ENCODE data around the gene ZNF557. TPM values are rescaled to one million over a fixed set of nuclear protein-coding genes. Genes with fewer than 3 reads are reported as not detected.

Gene ZNF557
- total and polyA plus RNA-seq, 7 experiments from 2014 or later = 5.4 to 36.2 (median 15.8) TPM

DNA sequence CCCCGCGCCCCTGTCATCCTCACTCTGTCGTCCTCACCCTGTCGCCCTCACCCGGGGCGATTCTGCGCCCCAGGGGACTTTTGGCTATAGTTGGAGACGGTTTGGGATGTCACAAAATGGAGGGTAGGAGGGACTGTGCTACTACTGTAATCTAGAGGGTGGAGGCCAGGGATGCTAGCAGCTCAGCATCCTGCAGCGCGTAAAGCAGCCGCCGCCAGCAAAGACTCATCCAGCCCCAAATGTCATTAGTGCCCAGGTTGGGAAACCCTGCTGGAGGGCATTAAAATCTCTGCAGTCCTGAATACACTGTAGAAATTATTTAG, 362 bp downstream of the ZNF557 start:
- Histone ChIP-seq H3K9me3 (ENCODE audit: control insufficient read depth in 2 of 3, low read length in 3 of 3) (no peaks in the 10 kb centered on the region), H3K36me3 (ENCODE audit: control insufficient read depth in 2 of 3, insufficient read depth in 3 of 3, low read length in 3 of 3) (peaks cover 11 to 42% (median 14%) of the 10 kb centered on the region in 3 experiments), H3K27me3 (ENCODE audit: control insufficient read depth in 2 of 2, insufficient read depth in 2 of 2, low read length in 2 of 2) (no peaks in the 10 kb centered on the region), H3K4me1 (ENCODE audit: control insufficient read depth in 2 of 2, insufficient read depth in 2 of 2, low read length in 2 of 2) (peaks cover 14% of the 10 kb centered on the region in 2 donors), H3K27ac (ENCODE audit: low read depth, low read length) (peak overlapping the region; percentile 84), H3K4me3 (ENCODE audit: low read length) (peak overlapping the region; percentile 100)
- ChIA-PET POLR2A (interaction anchor here (0.6 to 3.1 kb wide), 21 partner anchors 8 to 799 kb away, joined by 3 to 23 read pairs (median 5); partner anchors contain the start of genes ARHGEF18, GPR108, PET100 and XAB2), CTCF (interaction anchor here (0.9 to 1.2 kb wide), 2 partner anchors 30 to 33 kb away, joined by 3 read pairs; no protein-coding TSS in a partner anchor)
- intact Hi-C loops (cut with micrococcal nuclease) = loop anchor here (1.0 to 10.0 kb wide), 5 partner anchors 13 to 1165 kb away; partner anchors contain the start of genes CTXN1 (in 1 of the 2), GPR108 (in 1 of the 2), NDUFA11 (in 1 of the 2) and SNAPC2 (in 1 of the 2)
- peak in 1 of 9 donors; percentile 37 for DNase-seq
- Mint-ChIP-seq H3K4me1 (peaks cover 7 to 43% (median 21%) of the 10 kb centered on the region in 7 donors), H3K27me3 (no peaks in the 10 kb centered on the region), H3K4me3 (peak overlapping the region; percentile 90 to 98 (median 94)), H3K27ac (peak overlapping the region; percentile 63 to 95 (median 94)), H3K36me3 (peaks cover 6 to 38% (median 22%) of the 10 kb centered on the region in 5 donors), H3K9me3 (peaks cover 0 to 12% (median 2%) of the 10 kb centered on the region in 11 donors)
- peak; percentile 2 for ATAC-seq

DNA sequence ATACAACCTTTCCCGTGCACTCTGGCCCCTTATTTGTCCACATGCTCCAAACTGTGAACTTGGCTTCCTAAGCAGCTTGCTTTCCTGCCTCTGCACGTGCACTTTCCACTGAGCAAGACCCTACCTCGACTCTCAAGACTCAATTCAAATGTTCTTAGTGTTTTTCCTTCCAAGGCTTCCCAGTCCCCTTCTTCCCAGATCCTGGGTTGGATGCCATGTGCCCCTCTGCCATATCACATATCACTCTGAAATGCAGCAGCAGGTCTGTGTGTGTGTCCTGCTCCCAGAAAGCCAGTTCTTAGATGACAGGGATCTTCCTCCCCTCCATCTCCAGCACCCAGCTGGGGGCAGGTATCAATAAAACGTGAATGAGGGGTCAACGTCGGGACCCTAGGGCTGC, 3.0 kb downstream of the ZNF557 start:
- H3K27me3 ChIP-seq (ENCODE audit: control insufficient read depth in 2 of 2, insufficient read depth in 2 of 2, low read length in 2 of 2) = no peaks in the 10 kb centered on the region
- DNase-seq = no peak
- Mint-ChIP-seq H3K4me1 (peaks cover 7 to 43% (median 21%) of the 10 kb centered on the region in 7 donors), H3K27me3 (no peaks in the 10 kb centered on the region), H3K27ac (peak overlapping the region in 5 of 9 donors; percentile 27 to 75 (median 38)), H3K9me3 (peaks cover 0 to 27% (median 16%) of the 10 kb centered on the region in 11 donors), H3K36me3 (peaks cover 7 to 63% (median 44%) of the 10 kb centered on the region in 5 donors), H3K4me3 (peak overlapping the region in 9 of 10 donors; percentile 21 to 81 (median 59))
- ChIA-PET CTCF (no interaction called here), POLR2A (interaction anchor here (1.2 to 1.7 kb wide), 2 partner anchors 14 to 20 kb away, joined by 3 to 4 read pairs; no protein-coding TSS in a partner anchor)
- no peak for ATAC-seq
- no peak overlapping the region for H3K27ac ChIP-seq (ENCODE audit: low read depth, low read length)
- H3K9me3 ChIP-seq (ENCODE audit: control insufficient read depth in 2 of 3, low read length in 3 of 3) = peaks cover 0 to 14% (median 7%) of the 10 kb centered on the region in 3 experiments
- intact Hi-C loops (cut with micrococcal nuclease) = no loop called here
- no peak overlapping the region for H3K4me3 ChIP-seq (ENCODE audit: low read length)
- H3K36me3 ChIP-seq (ENCODE audit: control insufficient read depth in 2 of 3, insufficient read depth in 3 of 3, low read length in 3 of 3) = peaks cover 32 to 69% (median 40%) of the 10 kb centered on the region in 3 experiments
- peaks cover 14% of the 10 kb centered on the region in 2 donors for H3K4me1 ChIP-seq (ENCODE audit: control insufficient read depth in 2 of 2, insufficient read depth in 2 of 2, low read length in 2 of 2)

DNA sequence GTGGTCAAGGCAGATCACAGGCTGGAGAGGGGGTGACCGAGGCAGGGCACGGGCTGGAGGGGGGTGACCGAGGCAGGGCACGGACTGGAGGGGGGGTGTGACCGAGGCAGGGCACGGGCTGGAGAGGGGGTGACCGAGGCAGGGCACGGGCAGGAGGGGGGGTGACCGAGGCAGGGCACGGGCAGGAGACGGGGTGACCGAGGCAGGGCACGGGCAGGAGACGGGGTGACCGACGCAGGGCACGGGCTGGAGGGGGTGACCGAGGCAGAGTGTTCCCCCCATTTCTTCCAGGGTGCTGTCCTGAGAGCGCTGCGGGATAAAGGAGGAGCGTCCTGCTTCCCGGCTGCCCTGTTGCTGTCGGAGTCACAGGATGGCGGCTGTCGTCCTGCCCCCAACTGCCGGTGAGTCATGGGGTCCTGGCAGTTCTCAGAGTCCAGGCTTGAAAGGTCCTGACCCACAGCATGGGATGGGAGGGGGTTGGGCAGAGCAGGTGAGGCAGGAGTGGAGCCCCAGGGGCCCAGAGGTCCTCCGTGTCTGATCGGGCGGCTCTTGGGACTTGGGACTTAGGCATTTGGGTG, 5.3 kb downstream of the ZNF557 start:
- Histone ChIP-seq H3K27ac (ENCODE audit: low read depth, low read length) (no peak overlapping the region), H3K4me1 (ENCODE audit: control insufficient read depth in 2 of 2, insufficient read depth in 2 of 2, low read length in 2 of 2) (peaks cover 7 to 9% of the 10 kb centered on the region in 2 donors), H3K4me3 (ENCODE audit: low read length) (no peak overlapping the region), H3K9me3 (ENCODE audit: control insufficient read depth in 2 of 3, low read length in 3 of 3) (peaks cover 0 to 36% (median 11%) of the 10 kb centered on the region in 3 experiments), H3K36me3 (ENCODE audit: control insufficient read depth in 2 of 3, insufficient read depth in 3 of 3, low read length in 3 of 3) (peaks cover 52 to 86% (median 61%) of the 10 kb centered on the region in 3 experiments), H3K27me3 (ENCODE audit: control insufficient read depth in 2 of 2, insufficient read depth in 2 of 2, low read length in 2 of 2) (no peaks in the 10 kb centered on the region)
- Mint-ChIP-seq H3K27me3 (no peaks in the 10 kb centered on the region), H3K4me1 (peaks cover 7 to 30% (median 16%) of the 10 kb centered on the region in 7 donors), H3K9me3 (peaks cover 4 to 50% (median 39%) of the 10 kb centered on the region in 11 donors), H3K27ac (peak overlapping the region in 1 of 9 donors; percentile 48), H3K36me3 (peaks cover 26 to 83% (median 65%) of the 10 kb centered on the region in 5 donors), H3K4me3 (no peak overlapping the region)
- CTCF ChIA-PET = no interaction called here
- POLR2A ChIA-PET = interaction anchor here (0.7 kb wide), 1 partner anchor 1376 kb away, joined by 4 read pairs; no protein-coding TSS in a partner anchor
- no peak for ATAC-seq
- DNase-seq = no peak
- intact Hi-C loops (cut with micrococcal nuclease) = no loop called here

DNA sequence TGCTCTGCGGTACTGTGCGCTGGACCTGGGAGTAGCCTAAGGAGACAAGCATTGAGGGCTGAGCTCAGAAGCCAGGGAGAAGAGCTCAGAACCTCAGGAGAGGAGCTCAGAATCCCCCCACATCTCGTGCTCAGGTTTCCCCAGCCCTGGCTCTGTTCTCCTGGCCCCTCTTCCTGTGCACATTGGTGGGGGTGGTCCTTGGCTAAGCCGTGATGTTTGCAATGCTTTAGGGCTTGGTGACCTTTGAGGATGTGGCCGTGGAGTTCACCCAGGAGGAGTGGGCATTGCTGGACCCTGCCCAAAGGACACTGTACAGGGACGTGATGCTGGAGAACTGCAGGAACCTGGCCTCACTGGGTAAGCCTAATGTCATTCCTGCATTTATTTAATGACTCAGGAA, 6.6 kb downstream of the ZNF557 start:
- H3K4me1 ChIP-seq (ENCODE audit: control insufficient read depth in 2 of 2, insufficient read depth in 2 of 2, low read length in 2 of 2) = peaks cover 0 to 3% of the 10 kb centered on the region in 2 donors
- DNase-seq (no peak), ATAC-seq (no peak)
- CTCF ChIA-PET = no interaction called here
- Mint-ChIP-seq H3K36me3 (peaks cover 26 to 90% (median 76%) of the 10 kb centered on the region in 5 donors), H3K4me3 (no peak overlapping the region), H3K9me3 (peaks cover 4 to 63% (median 51%) of the 10 kb centered on the region in 11 donors), H3K4me1 (peaks cover 6 to 17% (median 10%) of the 10 kb centered on the region in 7 donors), H3K27me3 (no peaks in the 10 kb centered on the region), H3K27ac (no peak overlapping the region)
- POLR2A ChIA-PET = interaction anchor here (1.4 kb wide), 1 partner anchor 23 kb away, joined by 5 read pairs; no protein-coding TSS in a partner anchor
- H3K36me3 ChIP-seq (ENCODE audit: control insufficient read depth in 2 of 3, insufficient read depth in 3 of 3, low read length in 3 of 3) = peaks cover 59 to 92% (median 73%) of the 10 kb centered on the region in 3 experiments
- no peak overlapping the region for H3K4me3 ChIP-seq (ENCODE audit: low read length)
- peaks cover 6 to 50% (median 25%) of the 10 kb centered on the region in 3 experiments for H3K9me3 ChIP-seq (ENCODE audit: control insufficient read depth in 2 of 3, low read length in 3 of 3)
- no peak overlapping the region for H3K27ac ChIP-seq (ENCODE audit: low read depth, low read length)
- no peaks in the 10 kb centered on the region for H3K27me3 ChIP-seq (ENCODE audit: control insufficient read depth in 2 of 2, insufficient read depth in 2 of 2, low read length in 2 of 2)
- intact Hi-C loops (cut with micrococcal nuclease) = no loop called here

DNA sequence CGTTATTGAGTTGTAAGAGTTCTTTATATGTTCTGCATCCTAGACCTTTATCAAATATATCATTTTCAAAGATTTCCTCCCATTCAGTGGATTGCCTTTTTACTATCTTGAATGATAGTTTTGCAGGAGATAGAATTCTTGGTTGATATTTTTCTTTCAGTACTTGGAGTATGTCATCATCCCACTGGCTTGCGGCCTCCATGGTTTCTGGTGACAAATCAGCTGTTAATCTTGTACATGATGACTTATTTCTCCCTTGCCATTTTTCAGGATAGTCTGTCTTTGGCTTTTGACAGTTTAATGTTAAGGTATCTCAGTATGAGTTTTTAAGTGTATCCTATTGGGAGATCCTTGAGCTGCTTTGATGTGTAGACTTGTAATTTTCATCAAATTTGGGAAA, 8.5 kb downstream of the ZNF557 start:
- Histone ChIP-seq H3K36me3 (ENCODE audit: control insufficient read depth in 2 of 3, insufficient read depth in 3 of 3, low read length in 3 of 3) (peaks cover 73 to 98% (median 85%) of the 10 kb centered on the region in 3 experiments), H3K27me3 (ENCODE audit: control insufficient read depth in 2 of 2, insufficient read depth in 2 of 2, low read length in 2 of 2) (no peaks in the 10 kb centered on the region), H3K4me3 (ENCODE audit: low read length) (no peak overlapping the region), H3K9me3 (ENCODE audit: control insufficient read depth in 2 of 3, low read length in 3 of 3) (peaks cover 24 to 69% (median 40%) of the 10 kb centered on the region in 3 experiments), H3K27ac (ENCODE audit: low read depth, low read length) (no peak overlapping the region), H3K4me1 (ENCODE audit: control insufficient read depth in 2 of 2, insufficient read depth in 2 of 2, low read length in 2 of 2) (no peaks in the 10 kb centered on the region)
- Mint-ChIP-seq H3K4me1 (peaks cover 0 to 8% (median 3%) of the 10 kb centered on the region in 7 donors), H3K36me3 (peaks cover 26 to 96% (median 84%) of the 10 kb centered on the region in 5 donors), H3K4me3 (peak overlapping the region in 1 of 10 donors; percentile 18), H3K9me3 (peaks cover 6 to 82% (median 56%) of the 10 kb centered on the region in 11 donors), H3K27me3 (no peaks in the 10 kb centered on the region), H3K27ac (peak overlapping the region in 1 of 9 donors; percentile 19)
- DNase-seq = peak in 1 of 9 donors; percentile 25
- no peak for ATAC-seq
- POLR2A ChIA-PET = interaction anchor here (0.6 to 1.7 kb wide), 3 partner anchors 8 to 555 kb away, joined by 4 to 6 read pairs (median 5); partner anchors contain the start of gene ZNF557
- CTCF ChIA-PET = interaction anchor here (0.6 to 0.7 kb wide), 2 partner anchors 9 to 921 kb away, joined by 3 to 4 read pairs; no protein-coding TSS in a partner anchor
- intact Hi-C loops (cut with micrococcal nuclease) = no loop called here

DNA sequence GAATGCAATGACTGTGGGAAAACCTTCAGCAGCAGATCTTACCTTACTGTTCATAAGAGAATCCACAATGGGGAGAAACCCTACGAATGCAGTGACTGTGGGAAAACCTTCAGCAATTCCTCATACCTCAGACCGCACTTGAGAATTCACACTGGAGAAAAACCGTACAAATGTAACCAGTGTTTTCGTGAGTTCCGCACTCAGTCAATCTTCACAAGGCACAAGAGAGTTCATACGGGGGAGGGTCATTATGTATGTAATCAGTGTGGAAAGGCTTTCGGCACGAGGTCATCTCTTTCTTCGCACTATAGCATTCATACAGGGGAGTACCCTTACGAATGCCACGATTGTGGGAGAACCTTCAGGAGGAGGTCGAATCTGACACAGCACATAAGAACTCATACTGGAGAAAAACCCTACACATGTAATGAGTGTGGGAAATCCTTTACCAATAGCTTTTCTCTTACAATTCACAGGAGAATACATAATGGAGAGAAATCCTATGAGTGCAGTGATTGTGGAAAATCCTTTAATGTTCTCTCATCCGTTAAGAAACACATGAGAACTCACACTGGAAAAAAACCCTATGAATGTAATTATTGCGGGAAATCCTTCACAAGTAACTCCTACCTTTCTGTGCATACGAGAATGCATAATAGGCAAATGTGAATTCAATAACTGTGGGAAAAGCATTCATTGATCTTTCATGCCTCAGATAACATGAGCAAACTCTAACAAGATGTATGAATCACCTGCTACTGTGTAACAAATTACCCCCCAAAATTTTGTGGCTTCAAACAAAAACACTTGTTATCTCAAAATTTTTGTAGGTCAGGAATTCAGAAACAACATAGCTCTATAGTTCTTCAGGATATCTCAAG, 13.8 kb downstream of the ZNF557 start:
- Mint-ChIP-seq H3K27ac (peak overlapping the region in 5 of 9 donors; percentile 1 to 75 (median 53)), H3K4me3 (peak overlapping the region in 4 of 10 donors; percentile 9 to 60 (median 39)), H3K36me3 (peaks cover 18 to 78% (median 68%) of the 10 kb centered on the region in 5 donors), H3K4me1 (peaks cover 0 to 12% (median 3%) of the 10 kb centered on the region in 7 donors), H3K27me3 (no peaks in the 10 kb centered on the region), H3K9me3 (peaks cover 6 to 96% (median 75%) of the 10 kb centered on the region in 11 donors)
- Histone ChIP-seq H3K27me3 (ENCODE audit: control insufficient read depth in 2 of 2, insufficient read depth in 2 of 2, low read length in 2 of 2) (no peaks in the 10 kb centered on the region), H3K27ac (ENCODE audit: low read depth, low read length) (no peak overlapping the region), H3K9me3 (ENCODE audit: control insufficient read depth in 2 of 3, low read length in 3 of 3) (peaks cover 45 to 98% (median 66%) of the 10 kb centered on the region in 3 experiments), H3K36me3 (ENCODE audit: control insufficient read depth in 2 of 3, insufficient read depth in 3 of 3, low read length in 3 of 3) (peaks cover 59 to 76% (median 63%) of the 10 kb centered on the region in 3 experiments), H3K4me1 (ENCODE audit: control insufficient read depth in 2 of 2, insufficient read depth in 2 of 2, low read length in 2 of 2) (no peaks in the 10 kb centered on the region), H3K4me3 (ENCODE audit: low read length) (peak overlapping the region; percentile 1)
- POLR2A ChIA-PET = interaction anchor here (0.6 to 3.4 kb wide), 6 partner anchors 12 to 718 kb away, joined by 3 to 23 read pairs (median 6); partner anchors contain the start of gene ZNF557
- DNase-seq (peak in 2 of 9 donors; percentile 20 to 26), ATAC-seq (no peak)
- CTCF ChIA-PET = no interaction called here
- intact Hi-C loops (cut with micrococcal nuclease) = loop anchor here (1.0 to 2.0 kb wide), 2 partner anchors 14 to 15 kb away; partner anchors contain the start of gene ZNF557 (in 1 of the 2)
